ENCODE measurements around the gene PRKCE.
A peak's percentile ranks its signal among the peaks of the same experiment; 100 is the strongest.

Gene PRKCE

DNA sequence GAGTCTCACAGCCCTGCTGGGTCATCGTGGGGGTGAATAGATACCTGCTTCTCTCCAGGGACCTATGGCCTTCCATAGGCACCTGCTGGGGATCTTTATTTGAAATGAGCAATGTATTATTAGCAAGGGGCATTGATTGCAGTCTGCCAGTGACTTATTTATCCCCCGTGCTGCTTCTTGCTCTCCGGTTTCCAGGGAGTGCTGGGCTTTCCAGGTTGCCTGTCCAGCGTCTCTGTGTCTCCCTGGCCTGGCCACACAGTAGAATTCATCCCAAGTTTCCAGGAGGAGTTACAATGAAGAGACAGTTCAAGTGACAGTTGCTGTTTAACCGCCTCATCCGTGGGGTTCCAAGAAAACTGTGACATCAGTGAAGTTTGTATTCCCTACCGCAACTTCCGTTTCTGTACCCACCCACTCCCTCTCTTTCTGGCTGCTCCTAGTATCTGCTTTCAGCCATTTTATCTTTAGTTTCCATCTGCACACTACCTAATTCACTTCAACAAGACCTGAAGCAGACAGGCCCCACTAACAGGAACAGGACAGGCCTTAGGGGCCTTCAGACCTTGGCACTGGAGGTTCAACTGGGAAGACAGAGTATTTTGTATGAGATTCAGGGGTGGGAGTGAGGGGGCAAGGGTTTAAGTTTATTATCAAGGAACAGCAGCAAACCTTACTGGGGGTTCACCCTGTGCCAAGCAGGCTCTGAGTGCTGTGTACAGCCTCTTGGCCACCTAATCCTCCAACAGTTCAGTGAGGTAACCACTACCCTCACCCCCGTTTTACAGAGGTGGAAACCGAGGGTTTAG, 134.8 kb downstream of the PRKCE start:
- no peak for DNase-seq

GRCh38 chr2:45786836-45787357, 135.4 kb downstream of the PRKCE start:
- no peak for DNase-seq

DNA sequence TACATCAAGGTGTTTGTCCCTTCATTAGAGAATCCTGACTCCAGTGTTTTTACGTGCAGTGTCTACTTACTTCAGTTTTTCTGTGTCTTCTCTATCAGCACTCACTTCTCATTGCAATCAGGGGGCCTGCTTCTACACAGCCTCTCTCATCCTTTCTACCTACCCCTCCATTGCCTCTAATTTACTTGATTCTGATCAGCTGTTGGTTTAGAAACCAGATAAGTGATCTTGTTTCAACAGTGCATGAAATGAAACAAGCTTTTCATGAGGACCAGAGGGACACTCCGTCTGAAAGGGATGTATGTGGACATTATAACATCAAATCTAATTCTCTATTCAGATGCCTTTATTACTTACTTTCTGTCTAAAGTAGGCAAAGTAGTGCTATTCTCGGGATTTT, 136.9 kb downstream of the PRKCE start:
- DNase-seq = no peak

GRCh38 chr2:45789317-45789716, 137.8 kb downstream of the PRKCE start:
- no peak for DNase-seq

- DNase-seq = no peak
These were observed 138.7 kb downstream of the PRKCE start for GRCh38 chr2:45789961-45790723.

DNA sequence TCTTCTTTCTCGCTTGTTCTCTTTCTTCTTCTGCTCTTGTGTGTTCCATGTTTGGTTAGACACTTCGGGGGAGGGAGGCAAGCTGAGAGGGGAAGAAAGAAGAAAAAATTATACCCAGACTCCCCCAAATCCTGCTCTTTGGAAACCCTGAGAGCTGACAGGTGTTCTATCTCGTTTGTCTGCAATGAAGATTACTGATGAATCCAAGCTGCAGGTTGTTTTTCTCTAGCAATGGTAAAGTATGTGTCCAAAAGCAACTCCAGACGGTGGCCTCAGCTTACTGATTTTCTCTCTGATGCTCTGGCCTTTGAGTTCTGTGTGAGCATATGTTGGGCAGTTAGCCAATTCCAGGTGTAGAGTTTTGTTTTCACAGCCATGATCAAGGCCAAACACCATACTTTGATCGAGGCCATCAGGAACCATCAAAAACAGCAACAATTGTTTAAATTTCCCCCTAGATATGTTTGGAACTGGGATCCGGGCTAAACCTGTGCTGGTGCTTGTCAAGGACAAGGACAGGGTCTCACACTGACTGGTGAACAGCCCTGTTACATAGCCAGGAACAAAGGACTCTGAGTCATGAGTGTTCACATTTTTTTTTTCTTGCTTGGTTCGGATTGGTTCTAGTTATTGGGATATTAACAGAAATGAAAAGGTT, 142.0 kb downstream of the PRKCE start:
- peak; percentile 45 for DNase-seq

DNA sequence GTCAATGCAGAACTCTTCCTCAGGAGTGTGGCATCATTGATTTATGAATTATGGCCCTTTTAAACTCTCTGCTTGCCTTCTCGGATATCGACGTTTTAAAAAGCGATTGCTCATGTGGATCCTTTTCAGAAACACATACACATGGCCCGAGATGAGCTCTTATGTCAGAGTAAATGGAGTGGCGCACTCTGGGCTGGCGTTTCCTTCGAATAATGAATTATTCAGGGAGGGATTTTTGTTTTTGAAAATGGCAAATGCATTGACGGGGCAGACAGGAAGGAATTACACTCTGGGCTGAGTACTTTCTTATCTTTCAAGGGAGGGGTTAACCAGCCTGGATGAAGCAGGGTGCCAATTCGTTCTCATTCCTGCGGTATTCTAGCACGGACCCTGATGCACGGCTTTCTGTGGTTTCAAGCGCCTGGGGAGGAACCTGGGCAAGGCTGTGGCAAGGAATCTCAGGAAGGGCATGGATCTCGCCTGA, 142.7 kb downstream of the PRKCE start:
- DNase-seq = no peak

- DNase-seq = no peak
These were observed 145.0 kb downstream of the PRKCE start for GRCh38 chr2:45796500-45796899.

- DNase-seq = no peak
These were observed 146.2 kb downstream of the PRKCE start for GRCh38 chr2:45797451-45798230.

DNA sequence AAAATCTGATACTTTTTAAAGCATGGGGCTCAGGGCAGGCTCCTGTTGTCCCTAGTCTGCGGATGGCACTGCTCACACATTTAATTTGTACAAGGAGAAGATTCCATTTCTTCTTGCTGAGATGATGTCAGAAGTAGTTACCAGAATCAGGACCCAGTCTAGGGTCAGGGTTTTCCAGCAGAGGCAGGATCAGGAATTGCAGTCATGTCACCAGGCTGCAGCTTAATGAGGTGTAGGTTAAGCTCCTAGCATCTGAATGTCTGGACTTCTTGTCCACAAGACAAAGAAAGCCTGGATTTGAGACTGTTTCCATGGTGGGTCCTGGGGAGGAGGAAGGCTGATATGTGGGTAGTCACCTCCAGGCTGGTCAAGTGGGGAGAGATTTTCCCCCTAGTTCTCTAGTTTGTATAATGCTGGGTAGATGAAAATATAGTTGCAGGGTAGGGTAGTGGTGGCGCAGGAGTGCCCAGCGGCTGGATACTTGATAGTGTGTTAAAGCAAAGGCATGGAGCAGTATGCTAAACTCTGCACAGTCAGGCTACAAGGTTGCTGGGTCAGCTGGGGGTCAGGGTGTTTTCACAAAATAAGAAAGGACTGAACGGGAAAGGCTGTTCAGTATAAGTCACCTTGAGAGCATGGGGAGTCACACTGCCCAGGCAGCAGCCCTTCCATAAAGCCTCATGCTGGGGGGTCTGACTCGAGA, 148.4 kb downstream of the PRKCE start:
- no peak for DNase-seq

DNA sequence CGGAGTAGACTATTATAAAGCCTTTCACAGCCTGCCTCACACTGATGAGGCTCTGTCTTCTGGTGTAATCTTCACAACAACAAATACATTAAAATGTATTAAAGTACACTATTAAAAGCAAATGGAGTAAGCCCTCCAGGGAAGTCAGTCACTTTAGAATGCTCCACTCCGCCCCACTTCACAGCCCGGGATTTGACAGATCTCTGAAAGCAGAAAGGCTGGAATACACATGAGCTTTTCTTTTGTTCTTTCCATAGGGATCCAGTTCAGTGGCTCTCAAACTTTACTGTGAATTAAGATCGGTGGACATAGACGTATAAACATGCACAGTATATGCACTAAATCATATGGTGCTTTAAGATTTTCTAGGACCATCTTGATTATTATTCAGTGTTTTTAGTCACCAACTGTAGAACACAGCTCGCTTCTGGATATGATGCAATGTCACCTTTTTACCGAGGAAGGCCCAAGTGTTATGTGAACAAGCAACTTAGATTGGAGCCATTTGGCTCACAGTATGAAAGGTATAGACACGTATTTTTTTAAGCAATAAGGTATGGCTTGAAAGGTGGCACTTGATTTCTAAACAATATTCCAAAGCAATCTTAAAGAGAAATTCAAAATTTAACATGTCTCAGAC, 151.1 kb downstream of the PRKCE start:
- DNase-seq = no peak

- DNase-seq = no peak
These were observed 153.7 kb downstream of the PRKCE start for GRCh38 chr2:45804987-45805755.

DNA sequence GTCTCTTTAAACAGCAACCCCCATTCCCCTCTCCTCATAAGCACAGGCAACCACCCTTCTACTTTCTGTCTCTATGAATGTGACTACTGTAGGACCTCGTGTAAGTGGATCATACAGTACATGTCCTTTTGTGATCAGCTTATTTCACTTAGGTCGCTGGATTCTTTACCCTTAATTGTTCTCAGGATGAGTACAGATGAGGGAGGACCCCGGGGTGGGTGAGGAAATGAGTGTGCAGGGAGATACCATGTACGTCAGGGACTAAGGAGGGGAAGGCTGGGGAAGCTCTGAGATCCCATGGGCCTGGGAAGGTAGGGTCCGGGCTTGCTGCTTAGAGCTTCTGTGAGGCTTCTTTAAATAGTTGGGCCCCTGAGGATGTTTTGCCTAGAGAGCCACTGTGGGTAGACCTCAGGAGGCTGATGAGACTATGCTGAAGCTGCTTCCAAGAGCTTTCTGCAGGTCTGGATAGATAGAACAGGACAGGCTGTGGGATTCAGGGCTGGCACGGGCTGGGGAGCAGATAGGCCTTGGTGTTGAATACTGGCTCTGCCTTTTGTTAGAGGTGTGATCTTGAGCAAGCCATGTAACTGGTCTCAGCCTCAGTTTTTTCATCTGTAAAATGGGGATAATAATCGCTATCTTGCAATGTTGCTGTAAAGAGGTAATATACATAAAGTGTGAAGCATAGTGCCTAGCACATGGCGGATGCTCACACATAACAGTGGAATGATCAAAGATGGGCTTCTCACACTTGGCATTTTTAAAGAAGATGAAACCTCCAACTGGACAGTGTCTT, 155.3 kb downstream of the PRKCE start:
- no peak for DNase-seq

- DNase-seq = no peak
These were observed 156.9 kb downstream of the PRKCE start for GRCh38 chr2:45808294-45808800.

DNA sequence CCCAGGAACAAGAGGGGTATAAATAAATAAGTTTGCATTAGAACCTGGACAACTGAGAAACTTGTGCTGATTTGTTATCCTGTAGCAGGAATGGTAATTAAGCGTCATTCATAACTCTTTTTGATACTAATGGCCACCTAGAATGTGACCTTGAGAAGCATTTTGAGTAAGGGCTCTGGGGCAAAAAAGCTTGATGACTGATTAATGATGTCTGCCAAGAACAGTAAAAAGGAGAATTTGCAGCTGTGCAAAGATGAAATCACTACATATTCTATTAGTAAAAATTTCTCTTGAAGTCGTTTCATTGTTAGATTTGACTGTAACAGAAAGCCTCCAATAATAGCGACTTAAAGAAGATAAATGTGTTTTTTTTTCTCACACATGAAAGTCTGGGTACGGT, 157.7 kb downstream of the PRKCE start:
- DNase-seq = no peak

DNA sequence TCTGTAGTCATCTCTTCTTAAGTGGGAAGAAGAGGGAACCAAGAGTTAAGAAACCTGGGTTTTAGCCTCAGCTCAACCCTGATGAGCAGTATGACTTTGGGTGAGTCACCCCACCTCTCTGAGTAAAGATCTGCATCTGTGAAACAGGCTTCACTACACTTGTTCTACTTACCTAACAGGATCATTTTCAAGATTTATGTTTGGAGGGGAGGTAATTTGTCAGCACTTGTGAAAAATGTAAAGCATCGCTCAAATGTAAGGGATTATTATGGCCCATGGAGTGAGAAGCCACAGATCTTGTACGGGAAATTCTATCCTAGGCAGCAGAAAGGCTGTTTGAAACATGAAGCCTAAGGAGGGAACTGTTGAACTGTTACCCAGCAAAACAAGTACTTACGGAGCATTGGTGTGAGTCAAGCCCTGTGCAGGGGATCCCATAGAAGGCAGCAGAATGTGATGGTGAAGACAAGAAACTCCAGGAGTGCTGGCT, 160.6 kb downstream of the PRKCE start:
- no peak for DNase-seq

DNA sequence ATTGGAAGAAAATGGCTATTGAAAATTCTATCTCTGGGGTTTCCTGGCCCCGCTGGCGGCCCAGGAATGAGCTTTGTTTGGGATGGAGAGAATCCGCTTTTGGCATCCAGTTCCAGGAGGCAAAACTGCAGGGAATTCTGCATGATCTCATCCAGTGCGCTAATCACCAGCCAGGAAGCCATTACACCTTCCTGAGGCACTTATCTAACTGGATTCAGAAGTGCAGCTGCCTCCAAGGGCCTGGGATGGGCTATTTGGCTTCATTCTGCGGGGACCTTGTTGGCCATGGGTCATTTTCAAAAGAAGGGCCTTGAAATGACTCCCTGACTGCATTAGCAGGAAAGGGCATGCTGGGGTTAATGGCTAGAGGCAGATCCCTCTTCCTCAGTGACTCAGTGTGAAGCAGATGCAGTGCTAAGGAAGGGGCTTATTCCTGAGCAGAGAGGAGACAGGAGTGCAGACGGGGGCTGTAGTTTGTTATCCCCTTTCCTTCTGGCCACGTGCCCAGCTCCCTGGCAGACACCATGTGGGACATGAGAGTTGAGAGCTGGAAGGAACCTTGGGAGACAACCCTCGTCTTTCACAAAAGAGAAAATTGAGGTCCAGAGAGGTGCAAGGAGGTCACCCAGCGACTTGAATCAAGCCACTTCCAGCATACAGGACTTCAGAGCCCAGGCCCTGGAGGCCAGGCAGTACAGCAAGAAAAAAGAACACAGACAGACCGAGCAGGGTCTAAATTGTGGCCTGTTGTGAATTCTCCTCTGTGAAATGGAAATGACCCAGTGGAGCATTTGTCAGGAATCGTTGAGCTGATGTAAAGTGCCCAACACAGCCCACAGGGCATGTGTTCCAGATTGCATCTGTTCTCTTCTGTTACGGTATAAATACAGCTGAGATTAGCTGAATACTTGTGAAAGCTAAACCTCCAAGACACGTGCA, 161.8 kb downstream of the PRKCE start:
- no peak for DNase-seq

GRCh38 chr2:45814488-45814887, 163.0 kb downstream of the PRKCE start:
- no peak for DNase-seq

All from RPMI8226 (cell line).